ENCODE results near the gene CACYBP. TPM values are rescaled to one million over a fixed set of nuclear protein-coding genes. Genes with fewer than 3 reads are reported as not detected.
A peak's percentile ranks its signal among the peaks of the same experiment; 100 is the strongest.

CACYBP gene
- total and polyA plus RNA-seq, 2 of the 13 experiments (the other 11 are each of a cell fraction or from before 2014, with no cell fraction given) = 18.4 to 183 TPM

- TF ChIP-seq NFAT5 (CRISPR knock-in tag; IDR thresholded peaks at IDR 0.05) (no peak), TOPORS (CRISPR knock-in tag; IDR thresholded peaks at IDR 0.05) (no peak), ZBTB10 (CRISPR knock-in tag; IDR thresholded peaks at IDR 0.05; ENCODE audit: borderline replicate concordance) (no peak), MLX (CRISPR knock-in tag; IDR thresholded peaks at IDR 0.05) (no peak), MEIS2 (CRISPR knock-in tag; IDR thresholded peaks at IDR 0.05) (0 out of 2 replicates have a peak, but pooled peaks have one; percentile 62), MED13 (CRISPR knock-in tag; IDR thresholded peaks at IDR 0.05) (no peak), ZFAT (CRISPR knock-in tag; conservative IDR thresholded peaks at IDR 0.05) (no peak), KDM1A (CRISPR knock-in tag; IDR thresholded peaks at IDR 0.05) (no peak), ZNF484 (CRISPR knock-in tag; IDR thresholded peaks at IDR 0.05; ENCODE audit: borderline replicate concordance, low read depth) (no peak), ZNF788 (CRISPR knock-in tag; IDR thresholded peaks at IDR 0.05; ENCODE audit: borderline replicate concordance) (peak; percentile 70; the same call in 1 of the 2 replicates), FIP1L1 (IDR thresholded peaks at IDR 0.05; ENCODE audit: borderline replicate concordance, insufficient read depth, low read depth, low read length) (no peak), BCL3 (CRISPR knock-in tag; IDR thresholded peaks at IDR 0.05) (no peak), SOX13 (IDR thresholded peaks at IDR 0.05) (no peak), SOX13 (CRISPR knock-in tag; conservative IDR thresholded peaks at IDR 0.05 in 1 of 2, IDR thresholded peaks at IDR 0.05 in 1 of 2) (peak in 1 of 2 experiments; percentile 50; a peak in 1 of 4 replicates), IRF2 (CRISPR knock-in tag; IDR thresholded peaks at IDR 0.05) (peak; percentile 90; the same call in 1 of the 2 replicates), GFI1 (CRISPR knock-in tag; IDR thresholded peaks at IDR 0.05; ENCODE audit: borderline replicate concordance) (peak; percentile 55; the same call in 1 of the 2 replicates), MIER3 (CRISPR knock-in tag; IDR thresholded peaks at IDR 0.05; ENCODE audit: borderline replicate concordance) (peak; percentile 78; the same call in 1 of the 2 replicates)
These were observed 23.5 kb downstream of the CACYBP start, which contains the start of gene MRPS14 (continued) for GRCh38 chr1:175023043-175023921.

Measured in HepG2 (cell line).